ENCODE results near the gene FXYD5.

- TF ChIP-seq CTCF (conservative IDR thresholded peaks at IDR 0.05 in 1 of 2, IDR thresholded peaks at IDR 0.05 in 1 of 2; ENCODE audit: low read depth in 1 of 2, low read length in 2 of 2), result no peak
- no peak for TF ChIP-seq EZH2 (IDR thresholded peaks at IDR 0.05; ENCODE audit: low read length, missing control alignments)
Observed at GRCh38 chr19:35123573-35123972, 31.0 kb upstream of the FXYD5 start.

Data from fibroblast of lung (primary cell).